NB4 (cell line): Measurements from ENCODE around the gene ADAMTS8.

Experiments
- DNase-seq: peaks from one replicate; pipeline ENCODE4 v3.0.0; 2010; ENCODE audit warnings: low read depth
- H3K4me3 ChIP-seq: one replicate; pipeline ENCODE4 v1.5.1; 2011; ENCODE audit warnings: mild to moderate bottlenecking, low read depth, low read length, moderate library complexity
- CTCF ChIP-seq: IDR thresholded peaks from one replicate; pipeline ENCODE4 v1.5.1; 2012; ENCODE audit warnings: low read depth, low read length
- MAX ChIP-seq: IDR thresholded peaks from 2 replicates; pipeline ENCODE4 v1.6.1; 2011; ENCODE audit warnings: low read depth, low read length
- MYC ChIP-seq: IDR thresholded peaks from 2 replicates; pipeline ENCODE4 v1.6.1; 2011; ENCODE audit warnings: low read depth, low read length
- POLR2A ChIP-seq: IDR thresholded peaks from 2 replicates; pipeline ENCODE4 v1.6.1; 2011; ENCODE audit warnings: mild to moderate bottlenecking; ENCODE audit not compliant: insufficient read length; ENCODE audit errors: extremely low read depth

The ADAMTS8 gene

DNA sequence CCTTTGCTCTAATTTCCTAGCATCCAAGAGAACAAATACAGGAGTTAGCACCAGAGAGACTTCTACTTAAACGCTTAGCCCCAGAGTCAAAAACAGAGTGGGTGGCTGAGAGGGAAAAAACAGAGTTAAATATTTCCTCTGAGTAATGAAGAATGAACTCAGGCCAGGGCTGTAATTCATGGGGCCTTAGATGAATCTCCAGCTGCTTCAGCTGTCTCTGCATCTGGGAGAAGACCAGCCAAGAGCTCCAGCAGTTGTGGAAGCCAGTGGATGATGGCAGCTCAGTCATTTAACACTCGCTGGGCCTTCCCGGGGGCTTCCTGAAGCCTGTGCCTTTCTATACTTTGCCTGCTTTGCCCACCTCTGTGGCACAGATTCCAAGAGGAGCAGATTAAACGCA is 14.3 kb upstream of the ADAMTS8 start:
- TF ChIP-seq POLR2A = no peak
- TF ChIP-seq MYC = no peak
- TF ChIP-seq MAX = no peak
- TF ChIP-seq CTCF = no peak
- DNase-seq = no peak
- no peak overlapping the region for H3K4me3 ChIP-seq

DNA sequence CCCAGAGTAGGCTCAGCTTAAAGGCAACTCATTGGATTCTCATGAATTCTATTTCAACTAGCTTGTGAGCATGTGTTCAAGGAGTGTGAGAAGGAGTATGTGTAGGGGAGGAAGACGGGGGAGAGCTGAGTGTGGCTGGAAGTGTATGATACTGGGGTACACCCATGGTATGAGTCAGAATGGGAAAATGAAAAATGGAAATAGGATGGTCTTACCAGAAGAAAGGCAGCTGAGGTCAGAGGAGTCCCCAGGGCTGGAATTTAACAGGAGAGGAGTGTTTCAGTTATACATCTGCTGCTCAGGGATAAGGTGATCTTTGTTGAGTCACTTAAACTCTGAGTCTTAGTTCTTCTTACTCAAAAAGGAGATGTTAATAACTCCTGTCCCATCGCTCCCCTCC is 13.3 kb upstream of the ADAMTS8 start:
- H3K4me3 ChIP-seq = no peak overlapping the region
- no peak for DNase-seq
- TF ChIP-seq POLR2A = no peak
- no peak for TF ChIP-seq MAX
- TF ChIP-seq MYC = no peak
- no peak for TF ChIP-seq CTCF

DNA sequence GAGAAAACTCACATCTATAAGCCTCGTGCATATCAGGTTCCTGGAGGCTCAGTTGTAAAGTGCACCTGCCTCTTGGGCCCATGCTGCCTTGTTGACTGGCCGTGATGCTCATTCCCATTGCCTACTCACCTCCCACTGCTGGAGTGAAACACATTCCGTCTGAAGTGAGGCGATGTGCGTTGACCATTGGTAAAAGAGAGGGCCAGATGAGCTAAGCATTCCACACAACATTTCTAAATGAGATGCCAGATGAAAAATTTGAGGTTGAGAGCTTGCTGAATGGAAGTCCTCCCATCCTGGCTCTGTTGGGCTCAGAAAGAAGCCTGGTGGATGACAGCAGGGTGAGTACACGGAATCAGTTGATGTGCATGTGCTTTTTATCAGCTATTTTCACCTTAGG is 11.5 kb upstream of the ADAMTS8 start:
- DNase-seq = no peak
- TF ChIP-seq POLR2A (no peak), MAX (no peak), MYC (no peak), CTCF (no peak)
- peak overlapping the region; percentile 45 for H3K4me3 ChIP-seq

DNA sequence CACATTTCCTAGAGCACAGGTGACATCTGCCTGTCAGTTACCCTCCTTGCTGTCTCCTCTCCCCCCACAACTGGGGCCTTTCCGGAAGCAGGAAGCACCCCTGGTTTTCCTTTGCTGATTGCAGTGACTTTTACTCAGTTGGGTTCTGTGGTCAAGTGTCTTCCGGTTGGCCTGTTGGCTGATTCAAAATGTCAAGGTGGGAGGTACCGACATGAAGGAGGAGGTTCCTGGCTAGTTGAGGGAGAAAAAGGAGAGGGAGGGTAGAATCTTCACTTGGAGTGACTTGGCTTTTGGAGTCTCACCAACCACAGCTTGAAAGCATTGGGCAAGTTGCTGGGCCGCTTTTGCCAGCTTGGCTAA is 10.7 kb upstream of the ADAMTS8 start:
- peak; percentile 95 for DNase-seq
- no peak for TF ChIP-seq MYC
- TF ChIP-seq CTCF = no peak
- TF ChIP-seq MAX = no peak
- no peak for TF ChIP-seq POLR2A
- peak overlapping the region; percentile 45 for H3K4me3 ChIP-seq

GRCh38 chr11:130438401-130439159 is 10.2 kb upstream of the ADAMTS8 start:
- DNase-seq = peak; percentile 84

DNA sequence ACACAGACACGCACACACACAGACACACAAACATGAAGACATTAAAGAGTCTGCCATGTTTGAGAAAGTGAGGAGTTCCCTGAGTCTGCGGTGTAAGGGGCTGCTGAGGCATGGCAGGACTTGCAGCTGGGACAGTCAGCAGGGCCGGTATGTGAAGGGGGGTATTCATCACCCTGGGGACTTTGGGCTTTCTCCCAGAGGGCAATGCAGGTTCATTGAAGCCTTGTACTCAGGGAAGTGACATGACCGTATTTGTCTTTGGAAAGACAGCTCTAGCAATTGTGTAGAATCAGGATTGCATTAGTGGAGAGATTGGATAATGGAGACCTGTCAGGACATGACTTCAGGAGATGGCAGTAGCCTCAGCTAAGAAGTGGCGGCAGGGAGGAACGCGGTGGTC is 9.4 kb upstream of the ADAMTS8 start:
- TF ChIP-seq POLR2A = no peak
- TF ChIP-seq CTCF = no peak
- no peak for TF ChIP-seq MAX
- no peak for TF ChIP-seq MYC
- no peak overlapping the region for H3K4me3 ChIP-seq
- DNase-seq = peak; percentile 44

More at GRCh38 chr11:130438401-130439159, 10.2 kb upstream of the ADAMTS8 start:
- H3K4me3 ChIP-seq = peak overlapping the region; percentile 12
